GM23338 (cell line): ENCODE measurements around the gene HCN1.

Experiments
- CREB1 ChIP-seq: fragments of 250-450 bp; sonication (Bioruptor Pico); IDR thresholded peaks from 2 replicates; pipeline ENCODE4 v1.5.0; 2020; ENCODE audit warnings: low read depth, mild to moderate bottlenecking, moderate library complexity
- EZH2 ChIP-seq: fragments of 200-600 bp; sonication (generic); IDR thresholded peaks from one replicate; pipeline ENCODE4 v1.8.0; 2017; ENCODE audit warnings: antibody characterized with exemption, mild to moderate bottlenecking, low read depth; ENCODE audit not compliant: unreplicated experiment
- EZH2phosphoT487 ChIP-seq: fragments of 200-600 bp; sonication (generic); IDR thresholded peaks from one replicate; pipeline ENCODE4 v1.8.1; 2018; ENCODE audit warnings: antibody characterized with exemption; ENCODE audit not compliant: unreplicated experiment
- NANOG ChIP-seq: IDR thresholded peaks from 2 replicates; pipeline ENCODE4 v1.6.1; 2016; ENCODE audit warnings: antibody characterized with exemption, borderline replicate concordance
- POLR2AphosphoS5 ChIP-seq: IDR thresholded peaks from 2 replicates; pipeline ENCODE4 v1.6.1; 2016; ENCODE audit warnings: antibody characterized with exemption, low read depth
- STAT1 ChIP-seq: IDR thresholded peaks from one replicate; pipeline ENCODE4 v1.6.1; 2016; ENCODE audit warnings: antibody characterized with exemption; ENCODE audit not compliant: unreplicated experiment
- TF ChIP-seq, protein P1 (sequence below), 2 experiments: fragments of 200-600 bp in 1 of 2; sonication (generic) in 1 of 2; conservative IDR thresholded peaks; 2 replicates each; pipeline versions ENCODE4 v1.5.1 to v1.6.1; 2016 to 2017; ENCODE audit warnings: antibody characterized with exemption in 2 of 2, low read depth in 2 of 2, mild to moderate bottlenecking in 2 of 2, moderate library complexity in 1 of 2
- TF ChIP-seq, protein P2 (sequence below): IDR thresholded peaks from one replicate; pipeline ENCODE4 v1.6.1; 2018; ENCODE audit warnings: antibody characterized with exemption; ENCODE audit not compliant: unreplicated experiment
- TF ChIP-seq, protein P3 (sequence below): IDR thresholded peaks from 2 replicates; pipeline ENCODE4 v1.6.1; 2016; ENCODE audit warnings: antibody characterized with exemption

DNA sequence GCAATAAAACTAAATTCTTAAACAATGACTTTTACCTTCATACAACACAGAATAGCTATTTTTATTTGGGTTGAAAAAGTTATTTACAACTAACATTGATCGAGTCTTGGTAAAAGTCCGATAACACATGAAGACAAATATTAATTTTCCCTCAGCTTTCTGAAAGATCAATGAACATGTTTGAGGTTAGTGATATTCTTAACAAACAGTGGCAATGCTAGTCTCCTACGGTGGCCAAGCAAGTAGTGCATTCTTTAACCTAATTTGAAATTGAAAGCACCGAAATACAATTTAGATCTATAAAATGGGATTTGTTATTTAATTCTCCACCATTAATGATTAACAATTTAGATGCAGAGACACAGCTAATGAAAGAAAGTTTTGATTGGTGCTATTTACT lies 435.1 kb downstream of the HCN1 start:
- TF ChIP-seq, protein P1, sequence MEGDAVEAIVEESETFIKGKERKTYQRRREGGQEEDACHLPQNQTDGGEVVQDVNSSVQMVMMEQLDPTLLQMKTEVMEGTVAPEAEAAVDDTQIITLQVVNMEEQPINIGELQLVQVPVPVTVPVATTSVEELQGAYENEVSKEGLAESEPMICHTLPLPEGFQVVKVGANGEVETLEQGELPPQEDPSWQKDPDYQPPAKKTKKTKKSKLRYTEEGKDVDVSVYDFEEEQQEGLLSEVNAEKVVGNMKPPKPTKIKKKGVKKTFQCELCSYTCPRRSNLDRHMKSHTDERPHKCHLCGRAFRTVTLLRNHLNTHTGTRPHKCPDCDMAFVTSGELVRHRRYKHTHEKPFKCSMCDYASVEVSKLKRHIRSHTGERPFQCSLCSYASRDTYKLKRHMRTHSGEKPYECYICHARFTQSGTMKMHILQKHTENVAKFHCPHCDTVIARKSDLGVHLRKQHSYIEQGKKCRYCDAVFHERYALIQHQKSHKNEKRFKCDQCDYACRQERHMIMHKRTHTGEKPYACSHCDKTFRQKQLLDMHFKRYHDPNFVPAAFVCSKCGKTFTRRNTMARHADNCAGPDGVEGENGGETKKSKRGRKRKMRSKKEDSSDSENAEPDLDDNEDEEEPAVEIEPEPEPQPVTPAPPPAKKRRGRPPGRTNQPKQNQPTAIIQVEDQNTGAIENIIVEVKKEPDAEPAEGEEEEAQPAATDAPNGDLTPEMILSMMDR (conservative IDR thresholded peaks at IDR 0.05; ENCODE audit: low read depth in 2 of 2), result no peak
- no peak for TF ChIP-seq POLR2AphosphoS5
- TF ChIP-seq STAT1, result no peak
- no peak for TF ChIP-seq CREB1
- no peak for TF ChIP-seq EZH2
- TF ChIP-seq NANOG, result no peak
- TF ChIP-seq, protein P2, sequence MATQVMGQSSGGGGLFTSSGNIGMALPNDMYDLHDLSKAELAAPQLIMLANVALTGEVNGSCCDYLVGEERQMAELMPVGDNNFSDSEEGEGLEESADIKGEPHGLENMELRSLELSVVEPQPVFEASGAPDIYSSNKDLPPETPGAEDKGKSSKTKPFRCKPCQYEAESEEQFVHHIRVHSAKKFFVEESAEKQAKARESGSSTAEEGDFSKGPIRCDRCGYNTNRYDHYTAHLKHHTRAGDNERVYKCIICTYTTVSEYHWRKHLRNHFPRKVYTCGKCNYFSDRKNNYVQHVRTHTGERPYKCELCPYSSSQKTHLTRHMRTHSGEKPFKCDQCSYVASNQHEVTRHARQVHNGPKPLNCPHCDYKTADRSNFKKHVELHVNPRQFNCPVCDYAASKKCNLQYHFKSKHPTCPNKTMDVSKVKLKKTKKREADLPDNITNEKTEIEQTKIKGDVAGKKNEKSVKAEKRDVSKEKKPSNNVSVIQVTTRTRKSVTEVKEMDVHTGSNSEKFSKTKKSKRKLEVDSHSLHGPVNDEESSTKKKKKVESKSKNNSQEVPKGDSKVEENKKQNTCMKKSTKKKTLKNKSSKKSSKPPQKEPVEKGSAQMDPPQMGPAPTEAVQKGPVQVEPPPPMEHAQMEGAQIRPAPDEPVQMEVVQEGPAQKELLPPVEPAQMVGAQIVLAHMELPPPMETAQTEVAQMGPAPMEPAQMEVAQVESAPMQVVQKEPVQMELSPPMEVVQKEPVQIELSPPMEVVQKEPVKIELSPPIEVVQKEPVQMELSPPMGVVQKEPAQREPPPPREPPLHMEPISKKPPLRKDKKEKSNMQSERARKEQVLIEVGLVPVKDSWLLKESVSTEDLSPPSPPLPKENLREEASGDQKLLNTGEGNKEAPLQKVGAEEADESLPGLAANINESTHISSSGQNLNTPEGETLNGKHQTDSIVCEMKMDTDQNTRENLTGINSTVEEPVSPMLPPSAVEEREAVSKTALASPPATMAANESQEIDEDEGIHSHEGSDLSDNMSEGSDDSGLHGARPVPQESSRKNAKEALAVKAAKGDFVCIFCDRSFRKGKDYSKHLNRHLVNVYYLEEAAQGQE, result no peak
- TF ChIP-seq, protein P3, sequence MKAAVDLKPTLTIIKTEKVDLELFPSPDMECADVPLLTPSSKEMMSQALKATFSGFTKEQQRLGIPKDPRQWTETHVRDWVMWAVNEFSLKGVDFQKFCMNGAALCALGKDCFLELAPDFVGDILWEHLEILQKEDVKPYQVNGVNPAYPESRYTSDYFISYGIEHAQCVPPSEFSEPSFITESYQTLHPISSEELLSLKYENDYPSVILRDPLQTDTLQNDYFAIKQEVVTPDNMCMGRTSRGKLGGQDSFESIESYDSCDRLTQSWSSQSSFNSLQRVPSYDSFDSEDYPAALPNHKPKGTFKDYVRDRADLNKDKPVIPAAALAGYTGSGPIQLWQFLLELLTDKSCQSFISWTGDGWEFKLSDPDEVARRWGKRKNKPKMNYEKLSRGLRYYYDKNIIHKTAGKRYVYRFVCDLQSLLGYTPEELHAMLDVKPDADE, result no peak
- TF ChIP-seq EZH2phosphoT487, result no peak
